PC-3 (cell line): Measurements from ENCODE around the gene TLE5. TPM values are rescaled to one million over a fixed set of nuclear protein-coding genes. Genes with fewer than 3 reads are reported as not detected.

Experiments
- ATAC-seq: fragments of 200-7000 bp; cut with Tn5 transposase; 2 replicates; pipeline ENCODE4 v1.9.1; 2020; ENCODE audit warnings: mild to moderate bottlenecking, moderate library complexity
- BruUV-seq: library from RNA; stranded (reverse); fragments of 400-500 nt; replicated peaks from 2 replicates; lab custom pipeline; 2021; lab: Mats Ljungman, UMichigan
- CTCF ChIA-PET: fragments of 300-600 bp; sonication (Branson Sonifier 250); formaldehyde crosslinking; loops from one replicate; lab custom pipeline; 2022; ENCODE audit warnings: antibody characterized with exemption; lab: Charles Lee
- POLR2A ChIA-PET: fragments of 300-600 bp; sonication (Branson Sonifier 250); formaldehyde crosslinking; loops from one replicate; lab custom pipeline; 2022; ENCODE audit warnings: antibody characterized with exemption; ENCODE audit not compliant: unreplicated experiment; lab: Charles Lee
- DNase-seq: peaks from one replicate; pipeline ENCODE4 v3.0.0-alpha.2; 2015
- H2AFZ ChIP-seq: fragments of 300-600 bp; sonication (generic); 2 replicates; pipeline ENCODE4 v1.6.0; 2016; ENCODE audit warnings: antibody characterized with exemption, low read length
- H3F3A ChIP-seq: fragments of 300-600 bp; sonication (generic); one replicate; pipeline ENCODE4 v1.6.0; 2017; ENCODE audit warnings: antibody characterized with exemption, low read length, control low read depth, mild to moderate bottlenecking; ENCODE audit not compliant: unreplicated experiment
- H3K27ac ChIP-seq: fragments of 300-600 bp; sonication (generic); 2 replicates; pipeline ENCODE4 v1.5.1; 2016; ENCODE audit warnings: mild to moderate bottlenecking, low read length
- H3K27me3 ChIP-seq: fragments of 300-600 bp; sonication (generic); 2 replicates; pipeline ENCODE4 v1.6.1; 2016; ENCODE audit warnings: low read length, mixed read lengths
- H3K36me3 ChIP-seq: fragments of 300-600 bp; sonication (generic); 2 replicates; pipeline ENCODE4 v1.6.1; 2016; ENCODE audit warnings: low read depth, mixed run types, low read length, mixed read lengths
- H3K4me1 ChIP-seq: fragments of 300-600 bp; sonication (generic); 2 replicates; pipeline ENCODE4 v1.5.1; 2016; ENCODE audit warnings: low read length; ENCODE audit not compliant: insufficient read depth
- H3K4me2 ChIP-seq: fragments of 300-600 bp; sonication (generic); 2 replicates; pipeline ENCODE4 v1.6.0; 2016; ENCODE audit warnings: low read length
- H3K4me3 ChIP-seq: fragments of 300-600 bp; sonication (generic); 2 replicates; pipeline ENCODE4 v1.5.1; 2016; ENCODE audit warnings: mild to moderate bottlenecking, low read length, mixed read lengths
- H3K79me2 ChIP-seq: fragments of 300-600 bp; sonication (generic); 2 replicates; pipeline ENCODE4 v1.6.1; 2017; ENCODE audit warnings: low read length, mixed read lengths
- H3K9ac ChIP-seq: fragments of 300-600 bp; sonication (generic); 2 replicates; pipeline ENCODE4 v1.6.0; 2016; ENCODE audit warnings: mild to moderate bottlenecking, low read length
- H3K9me2 ChIP-seq: fragments of 300-600 bp; sonication (generic); replicated peaks from 2 replicates; pipeline ENCODE4 v1.6.1; 2016; ENCODE audit warnings: mixed run types, low read length, mixed read lengths
- H3K9me3 ChIP-seq: fragments of 300-600 bp; sonication (generic); 2 replicates; pipeline ENCODE4 v1.6.1; 2016; ENCODE audit warnings: low read length, mixed read lengths
- H4K20me1 ChIP-seq: fragments of 300-600 bp; sonication (generic); 2 replicates; pipeline ENCODE4 v1.6.1; 2016; ENCODE audit warnings: low read length, mixed read lengths
- CTCF ChIP-seq: fragments of 300-600 bp; sonication (generic); conservative IDR thresholded peaks from 2 replicates; pipeline ENCODE4 v1.5.1; 2017; ENCODE audit warnings: antibody characterized with exemption, low read depth, mild to moderate bottlenecking, low read length
- EZH2 ChIP-seq: fragments of 300-600 bp; sonication (generic); IDR thresholded peaks from one replicate; pipeline ENCODE4 v1.6.1; 2017; ENCODE audit warnings: antibody characterized with exemption, mild to moderate bottlenecking, low read length; ENCODE audit not compliant: unreplicated experiment
- EZH2phosphoT487 ChIP-seq: fragments of 300-600 bp; sonication (generic); IDR thresholded peaks from 2 replicates; pipeline ENCODE4 v1.6.1; 2018; ENCODE audit warnings: mild to moderate bottlenecking, antibody characterized with exemption, low read length, borderline replicate concordance
- intact Hi-C: fragments of 100-400 bp; cut with micrococcal nuclease; formaldehyde crosslinking; loops from 2 replicates; pipeline ENCODE4 v1.9.0; 2023
- total RNA-seq: library from RNA; depleted of rRNA; stranded (reverse); fragments of >200 nt; gene quantifications from 2 replicates; pipeline ENCODE4 v1.2.3, GENCODE V29; 2014

The TLE5 gene
- total RNA-seq, 1 experiment from 2014 or later = 351 TPM

DNA sequence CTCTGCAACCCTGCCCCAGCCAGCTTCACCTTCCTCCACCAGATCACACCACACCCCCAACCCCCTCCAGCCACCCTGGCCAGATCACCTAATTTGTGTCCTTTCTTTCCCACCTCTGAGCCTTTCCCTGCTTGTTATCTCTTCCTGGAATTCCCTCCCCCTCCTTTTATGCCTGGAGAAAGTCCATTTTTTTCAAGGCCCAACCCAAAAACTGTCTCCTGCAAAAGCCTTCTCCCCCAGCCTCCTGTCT, 28.0 kb downstream of the TLE5 start:
- Histone ChIP-seq H3K27me3 (no peaks in the 10 kb centered on the region), H3K9me3 (no peaks in the 10 kb centered on the region), H3K36me3 (no peaks in the 10 kb centered on the region), H3F3A (no peaks in the 10 kb centered on the region), H4K20me1 (no peaks in the 10 kb centered on the region), H3K4me3 (no peak overlapping the region), H3K4me2 (peak overlapping the region; percentile 100; the same call in 1 of the 2 replicates), H3K27ac (no peak overlapping the region), H3K9ac (no peak overlapping the region), H3K4me1 (peaks cover 13% of the 10 kb centered on the region), H3K9me2 (no peaks in the 10 kb centered on the region), H2AFZ (no peak overlapping the region), H3K79me2 (no peaks in the 10 kb centered on the region)
- ATAC-seq (no peak), DNase-seq (no peak)
- POLR2A ChIA-PET = no interaction called here
- TF ChIP-seq EZH2 (no peak), CTCF (no peak), EZH2phosphoT487 (no peak)
- CTCF ChIA-PET = no interaction called here
- intact Hi-C loops = no loop called here
- no TSS peak for BruUV-seq

- Histone ChIP-seq H3K4me3 (no peak overlapping the region), H3K27me3 (no peaks in the 10 kb centered on the region), H3K9me3 (no peaks in the 10 kb centered on the region), H3K4me1 (peaks cover 13% of the 10 kb centered on the region), H2AFZ (no peak overlapping the region), H3K27ac (no peak overlapping the region), H3F3A (no peaks in the 10 kb centered on the region), H3K9me2 (no peaks in the 10 kb centered on the region), H3K4me2 (no peak overlapping the region), H4K20me1 (no peaks in the 10 kb centered on the region), H3K79me2 (no peaks in the 10 kb centered on the region), H3K9ac (no peak overlapping the region), H3K36me3 (no peaks in the 10 kb centered on the region)
- CTCF ChIA-PET = no interaction called here
- no TSS peak for BruUV-seq
- ATAC-seq (no peak), DNase-seq (no peak)
- intact Hi-C loops = no loop called here
- TF ChIP-seq CTCF (no peak), EZH2 (no peak), EZH2phosphoT487 (no peak)
- POLR2A ChIA-PET = no interaction called here
Observed at GRCh38 chr19:3033595-3034405, 28.5 kb downstream of the TLE5 start.

DNA sequence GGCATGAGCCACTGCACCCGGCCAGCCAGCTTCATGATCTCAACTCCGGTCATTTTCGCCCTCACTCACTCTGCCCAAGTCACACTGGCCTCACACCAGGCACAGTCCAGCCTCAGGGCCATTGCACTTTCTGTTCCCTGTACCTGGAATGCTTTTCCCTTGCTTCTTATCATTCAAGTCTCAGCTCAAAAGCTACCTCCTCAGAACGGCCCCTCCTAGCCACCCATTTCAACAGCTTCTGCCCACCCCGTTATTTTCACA, 30.8 kb downstream of the TLE5 start:
- intact Hi-C loops = no loop called here
- Histone ChIP-seq H3K27me3 (no peaks in the 10 kb centered on the region), H3K9me2 (no peaks in the 10 kb centered on the region), H3K79me2 (no peaks in the 10 kb centered on the region), H3K4me2 (no peak overlapping the region), H3K27ac (no peak overlapping the region), H3K9ac (no peak overlapping the region), H3K4me3 (no peak overlapping the region), H3K36me3 (no peaks in the 10 kb centered on the region), H4K20me1 (no peaks in the 10 kb centered on the region), H2AFZ (no peak overlapping the region), H3K9me3 (no peaks in the 10 kb centered on the region), H3F3A (no peaks in the 10 kb centered on the region), H3K4me1 (peaks cover 10% of the 10 kb centered on the region)
- TF ChIP-seq EZH2 (no peak), EZH2phosphoT487 (no peak), CTCF (no peak)
- CTCF ChIA-PET = no interaction called here
- BruUV-seq = no TSS peak
- POLR2A ChIA-PET = no interaction called here
- ATAC-seq (no peak), DNase-seq (no peak)
